GM06990 (cell line): ENCODE data around the gene SH2D3A.

Experiments
- DNase-seq: peaks from one replicate; pipeline ENCODE4 v3.0.0-alpha.2; 2011; ENCODE audit not compliant: insufficient read length; ENCODE audit errors: extremely low read depth
- H3K27me3 ChIP-seq: replicated peaks from 2 replicates; pipeline ENCODE4 v1.6.0; 2011; ENCODE audit warnings: low read length; ENCODE audit not compliant: control insufficient read depth, insufficient read depth
- H3K36me3 ChIP-seq: 2 replicates; pipeline ENCODE4 v1.5.1; 2011; ENCODE audit warnings: low read length; ENCODE audit not compliant: control insufficient read depth, insufficient read depth
- H3K4me3 ChIP-seq: replicated peaks from 2 replicates; pipeline ENCODE4 v1.5.1; 2011; ENCODE audit warnings: low read depth, mild to moderate bottlenecking, control low read depth, low read length
- CTCF ChIP-seq: IDR thresholded peaks from 2 replicates; pipeline ENCODE4 v1.5.1; 2011; ENCODE audit warnings: low read length, control low read depth, mild to moderate bottlenecking, inconsistent platforms; ENCODE audit not compliant: insufficient read depth, poor library complexity, severe bottlenecking

The SH2D3A gene

DNA sequence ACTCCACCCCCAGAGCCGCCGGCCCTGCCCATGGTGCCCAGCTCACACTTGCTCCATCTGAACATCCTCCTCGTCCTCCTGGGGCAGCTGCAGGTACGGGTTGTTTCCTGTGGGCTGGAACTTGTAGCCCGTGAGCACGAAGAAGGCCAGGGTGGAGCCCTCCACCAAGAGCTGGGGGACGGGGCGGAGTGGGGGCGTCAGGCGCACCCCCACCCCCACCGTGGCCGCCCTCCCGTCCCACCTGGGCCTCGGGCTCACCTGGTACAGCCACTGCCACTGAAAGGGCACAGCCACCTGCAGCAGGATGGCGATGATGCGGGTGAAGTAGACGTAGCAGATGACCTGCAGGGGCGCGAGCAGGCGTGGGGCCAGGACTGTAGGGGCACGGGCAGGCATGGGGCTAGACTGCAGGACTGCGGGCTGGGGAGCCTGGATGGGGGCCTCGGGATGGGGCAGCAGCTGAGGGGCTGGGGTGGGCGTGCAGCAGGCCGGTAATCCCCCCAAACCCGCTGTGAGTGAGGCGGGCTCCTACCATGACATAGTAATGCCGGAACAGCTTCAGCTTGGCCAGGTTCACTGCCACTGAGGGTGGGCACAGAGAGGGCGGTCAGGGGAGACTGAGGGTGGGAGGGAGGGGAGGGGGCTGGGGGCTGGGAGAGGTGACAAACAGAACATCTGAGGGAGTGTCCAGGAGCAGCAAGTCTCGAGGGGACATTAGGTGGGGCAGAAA, 36.1 kb downstream of the SH2D3A start:
- no peak for TF ChIP-seq CTCF
- Histone ChIP-seq H3K27me3 (no peaks in the 10 kb centered on the region), H3K36me3 (peaks cover 18% of the 10 kb centered on the region)

GRCh38 chr19:6730153-6730804, 37.0 kb downstream of the SH2D3A start:
- no peak overlapping the region for H3K4me3 ChIP-seq
- no peak for TF ChIP-seq CTCF
- DNase-seq, result no peak

More for the DNA sequence above, 36.1 kb downstream of the SH2D3A start:
- DNase-seq, result no peak
- H3K4me3 ChIP-seq, result no peak overlapping the region

GRCh38 chr19:6729573-6730152, 37.6 kb downstream of the SH2D3A start:
- DNase-seq, result no peak
- Histone ChIP-seq H3K27me3 (no peaks in the 10 kb centered on the region), H3K36me3 (peaks cover 18% of the 10 kb centered on the region), H3K4me3 (no peak overlapping the region)
- TF ChIP-seq CTCF, result no peak

More at GRCh38 chr19:6730153-6730804, 37.0 kb downstream of the SH2D3A start:
- H3K36me3 ChIP-seq, result peaks cover 18% of the 10 kb centered on the region
- H3K27me3 ChIP-seq, result no peaks in the 10 kb centered on the region

DNA sequence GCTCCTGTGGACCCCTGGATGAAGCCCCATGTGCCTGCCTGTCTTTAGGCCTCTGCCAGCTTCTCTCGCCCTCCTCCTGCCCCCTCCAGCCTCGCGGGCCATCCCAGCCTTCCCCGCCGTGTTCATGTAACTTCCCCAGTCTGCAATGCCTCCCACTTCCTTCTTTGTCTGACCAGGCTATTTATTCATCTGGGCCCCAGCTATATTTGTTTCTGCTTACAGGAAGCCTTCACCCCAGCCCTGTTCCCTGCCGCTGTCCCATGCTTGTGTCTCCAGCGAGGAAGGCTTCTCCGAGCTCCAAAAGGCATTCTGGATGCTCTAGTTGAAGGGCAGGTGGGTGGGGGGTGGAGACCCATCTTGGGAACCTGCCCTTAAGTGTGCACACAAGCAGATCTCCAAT, 38.9 kb downstream of the SH2D3A start:
- H3K4me3 ChIP-seq, result no peak overlapping the region
- DNase-seq, result no peak

More for the DNA sequence above, 38.9 kb downstream of the SH2D3A start:
- Histone ChIP-seq H3K36me3 (peaks cover 15% of the 10 kb centered on the region), H3K27me3 (no peaks in the 10 kb centered on the region)
- TF ChIP-seq CTCF, result no peak
